Gastrocnemius medialis (tissue), 4 donors: ENCODE results near the gene GSG1L.

Source experiments
- CTCF ChIP-seq, 5 experiments: fragments of 450-650 bp in 3 of 5; fragments of 200-600 bp in 2 of 5; sonication (generic) in 2 of 5; IDR thresholded peaks in 4 of 5; conservative IDR thresholded peaks in 1 of 5; 1 replicate in 4 of 5; 2 replicates in 1 of 5; pipeline ENCODE4 v1.5.1; 2016 to 2019; ENCODE audit warnings: antibody characterized with exemption in 5 of 5, mild to moderate bottlenecking in 3 of 5, moderate library complexity in 3 of 5
- POLR2A ChIP-seq, 2 donors: fragments of 450-650 bp; IDR thresholded peaks; one replicate each; pipeline ENCODE4 v1.6.1; 2017; ENCODE audit warnings: antibody characterized with exemption in 2 of 2, mild to moderate bottlenecking in 2 of 2, moderate library complexity in 2 of 2

GRCh38 chr16:28069971-28070794, 6.7 kb upstream of the GSG1L start:
- TF ChIP-seq CTCF (IDR thresholded peaks at IDR 0.05 in 4 of 5, conservative IDR thresholded peaks at IDR 0.05 in 1 of 5) = no peak
- no peak for TF ChIP-seq POLR2A (IDR thresholded peaks at IDR 0.05)
